CD4-positive, alpha-beta T cell treated with Interleukin-4 for 4 hours (primary cell): ENCODE data around the gene FRY.

Experiments
- DNase-seq: peaks from one replicate; pipeline ENCODE4 v3.0.0-alpha.2; 2020

FRY gene

GRCh38 chr13:32017474-32017873, 14.1 kb upstream of the FRY start:
- DNase-seq: no peak

- peak; percentile 21 for DNase-seq
These were observed 11.9 kb upstream of the FRY start for GRCh38 chr13:32019612-32020233.

DNA sequence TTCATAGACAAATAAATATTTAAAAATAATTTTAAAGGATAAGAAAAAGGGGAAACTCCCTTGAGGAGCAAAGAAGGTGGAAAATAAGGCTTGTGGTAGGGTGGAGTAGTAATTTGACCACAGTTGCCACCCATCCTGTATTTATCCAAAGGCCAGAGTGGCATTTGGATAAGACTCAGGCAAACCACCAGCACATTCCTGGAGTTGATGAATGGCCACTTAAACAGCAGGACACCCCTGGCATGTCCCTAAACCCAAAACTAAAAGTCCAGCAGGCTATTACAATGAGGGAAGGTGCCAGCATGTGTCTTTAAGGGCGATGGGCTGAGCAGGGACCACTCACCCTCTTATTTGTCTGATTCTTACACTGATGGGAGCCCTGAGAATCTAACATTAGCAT, 9.8 kb upstream of the FRY start:
- DNase-seq: no peak

DNA sequence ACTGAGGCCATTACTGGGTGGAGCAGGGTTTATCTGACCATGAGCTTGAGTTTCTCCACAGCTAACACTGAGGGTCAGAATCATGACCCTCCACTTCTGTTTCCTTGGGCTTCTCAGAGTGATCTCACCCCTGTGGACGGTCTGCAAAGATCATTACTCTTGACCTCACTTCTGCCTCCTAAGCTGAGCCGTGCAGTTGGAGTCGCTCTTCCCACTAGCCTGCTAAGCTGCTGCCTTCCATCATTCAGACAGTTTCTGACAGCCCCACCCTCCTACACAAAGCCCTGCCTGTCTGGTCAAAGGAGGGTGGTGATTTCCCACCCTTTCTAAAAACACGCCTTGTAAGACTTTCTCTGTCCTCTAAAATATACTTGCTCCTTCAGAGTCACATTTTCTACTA, 9.3 kb upstream of the FRY start:
- no peak for DNase-seq

DNA sequence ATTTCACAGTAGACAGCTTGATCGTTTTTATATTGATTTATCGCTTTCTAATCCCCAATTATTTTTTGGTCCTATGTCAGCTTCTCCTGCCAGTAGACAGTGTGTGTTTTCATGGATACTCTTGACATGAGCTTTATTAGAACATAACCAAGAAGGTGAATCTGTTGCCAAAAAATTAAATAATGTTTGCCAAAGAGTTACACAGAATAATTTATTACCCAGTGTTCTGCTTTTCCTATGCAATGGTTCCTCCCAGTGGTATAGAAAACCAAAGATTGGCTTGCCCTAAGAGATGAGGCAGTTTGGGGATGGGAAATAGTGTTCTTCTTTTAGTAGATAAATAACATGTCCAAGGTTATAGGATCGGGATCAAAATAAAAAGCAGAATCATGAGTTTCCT, 8.5 kb upstream of the FRY start:
- DNase-seq: no peak

GRCh38 chr13:32023698-32024097, 7.9 kb upstream of the FRY start:
- DNase-seq: no peak

DNA sequence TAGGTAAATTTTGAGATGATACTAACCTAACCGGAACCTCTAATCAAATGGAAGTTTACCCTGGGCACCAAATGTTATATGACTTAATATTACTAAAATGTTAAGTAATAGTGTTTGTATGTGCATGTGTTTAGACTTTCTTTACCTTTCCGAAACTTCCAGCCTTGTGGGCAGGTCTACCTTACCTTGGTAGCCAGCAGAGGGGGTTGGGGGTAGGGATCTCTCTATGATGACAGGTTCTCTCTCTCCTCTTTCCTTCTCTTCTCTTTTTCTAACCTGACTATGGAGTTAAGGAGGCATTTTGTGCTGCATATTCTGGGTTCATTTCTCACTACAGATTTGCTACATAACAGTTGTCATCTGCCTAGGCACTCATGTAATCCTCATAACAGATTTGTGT, 6.8 kb upstream of the FRY start:
- no peak for DNase-seq

DNA sequence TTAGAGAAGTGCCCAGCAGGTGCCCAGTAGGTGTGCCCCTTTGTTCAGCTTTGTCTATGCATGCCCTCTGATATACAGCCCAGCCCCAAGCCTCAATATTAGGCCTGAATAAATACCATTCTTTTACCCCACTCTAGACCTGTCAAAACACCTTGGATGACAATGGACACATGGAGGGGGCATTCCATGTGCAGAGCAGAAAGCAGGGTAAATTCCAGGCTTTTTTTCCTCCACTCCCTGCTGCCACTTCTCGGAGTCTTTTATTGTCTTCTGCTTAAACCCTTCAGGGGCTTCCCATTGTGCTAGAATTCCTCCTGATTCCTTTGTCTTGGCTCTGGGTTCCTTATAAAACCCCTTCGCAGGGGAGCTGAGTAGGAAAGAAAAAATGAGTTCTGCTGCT, 5.8 kb upstream of the FRY start:
- no peak for DNase-seq

DNA sequence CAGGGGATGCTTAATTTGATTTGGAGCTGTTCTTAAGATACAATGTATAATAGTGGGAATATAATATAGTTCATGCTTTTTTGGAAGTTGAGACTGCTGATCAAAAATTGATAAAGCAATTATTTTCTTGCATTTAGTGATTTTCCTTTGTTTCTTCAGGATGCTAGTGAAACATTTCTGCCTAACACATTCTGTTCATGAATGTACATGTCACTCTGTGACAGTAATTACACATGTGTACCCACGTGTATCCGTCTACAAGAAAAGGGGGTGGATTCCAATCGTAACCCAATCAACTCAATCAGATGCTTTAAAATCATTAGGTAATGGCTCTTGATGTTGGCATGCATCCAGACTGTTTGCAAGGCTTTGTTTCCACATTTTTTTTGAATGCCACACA, 5.0 kb upstream of the FRY start:
- no peak for DNase-seq

DNA sequence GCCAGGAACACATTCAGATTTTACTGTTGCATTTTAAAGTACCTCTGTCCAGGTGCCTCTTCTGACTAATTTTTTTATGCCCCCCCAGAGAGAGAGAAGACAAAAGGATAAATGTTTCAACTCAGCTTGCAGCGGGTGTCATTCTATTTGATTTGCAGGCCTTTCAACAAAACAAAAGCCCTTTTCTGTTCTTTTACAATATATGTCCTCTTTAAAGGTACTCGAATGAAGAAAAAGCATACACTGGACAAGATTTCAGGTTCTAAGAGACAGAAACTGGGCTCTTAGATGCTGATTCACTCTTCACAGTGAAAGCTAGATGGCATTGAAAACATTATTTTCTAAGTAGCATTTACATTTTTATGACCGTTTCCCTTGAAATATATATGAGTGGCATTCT, 2.9 kb upstream of the FRY start:
- no peak for DNase-seq

DNA sequence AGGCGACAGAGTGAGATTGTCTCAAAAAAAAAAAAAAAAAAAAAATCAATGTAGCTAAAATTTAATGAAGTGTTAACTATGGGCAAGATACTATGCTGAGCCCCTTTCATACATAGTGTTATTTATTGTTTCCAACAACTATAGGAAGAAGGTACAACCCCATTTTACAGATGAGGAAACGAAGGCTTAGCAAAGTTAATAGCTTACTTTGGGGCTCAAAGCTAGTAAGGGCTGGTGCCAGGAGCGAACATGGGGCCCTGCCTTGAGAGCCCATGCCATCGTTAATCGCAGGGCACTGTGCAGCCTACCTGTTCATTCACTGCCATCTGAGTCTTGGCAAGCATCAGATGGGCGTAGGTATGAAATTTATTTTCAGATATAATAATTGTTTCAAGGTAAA, 1.9 kb upstream of the FRY start:
- no peak for DNase-seq

- DNase-seq: no peak
These were observed 319 bp downstream of the FRY start for GRCh38 chr13:32031815-32032370.

- no peak for DNase-seq
These were observed 1.2 kb downstream of the FRY start for GRCh38 chr13:32032759-32033158.

DNA sequence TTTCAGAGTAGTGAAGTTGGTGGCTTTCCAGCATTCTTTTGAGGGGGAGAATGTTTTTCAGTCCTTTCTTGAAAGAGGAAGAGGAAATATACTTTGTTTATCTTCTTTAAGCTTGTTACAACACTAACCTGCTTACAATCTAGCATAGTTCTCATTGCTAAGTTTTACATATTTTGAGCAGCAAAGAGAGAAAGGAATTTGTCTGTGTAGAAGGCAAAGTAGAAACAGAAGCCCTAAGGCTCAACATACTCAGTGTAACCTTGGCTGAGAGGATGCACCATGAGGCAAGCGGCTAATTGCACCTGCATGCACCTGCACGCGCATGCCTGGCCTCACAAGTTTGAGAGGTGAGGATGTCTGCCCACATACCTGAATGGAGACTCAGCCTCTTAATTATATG, 2.2 kb downstream of the FRY start:
- no peak for DNase-seq

DNA sequence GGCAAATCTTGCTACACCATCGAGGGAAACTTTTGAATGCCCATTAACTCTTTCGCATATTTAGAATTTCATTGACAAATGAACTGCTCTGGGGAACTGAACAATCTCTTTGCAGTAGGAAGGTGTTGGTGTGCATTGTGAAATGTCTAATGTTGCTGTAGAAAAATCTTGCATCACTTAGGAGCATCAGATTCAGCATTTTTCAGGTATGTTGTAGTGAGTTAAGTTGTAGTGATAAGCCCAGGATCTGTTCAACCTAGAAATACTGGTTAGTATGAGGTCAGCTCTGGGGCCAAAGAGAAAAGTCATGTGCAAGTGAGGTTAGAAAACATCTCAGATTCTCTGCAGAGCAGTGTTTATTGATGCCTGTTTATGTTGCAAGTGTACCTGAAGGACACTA, 4.1 kb downstream of the FRY start:
- DNase-seq: no peak

DNA sequence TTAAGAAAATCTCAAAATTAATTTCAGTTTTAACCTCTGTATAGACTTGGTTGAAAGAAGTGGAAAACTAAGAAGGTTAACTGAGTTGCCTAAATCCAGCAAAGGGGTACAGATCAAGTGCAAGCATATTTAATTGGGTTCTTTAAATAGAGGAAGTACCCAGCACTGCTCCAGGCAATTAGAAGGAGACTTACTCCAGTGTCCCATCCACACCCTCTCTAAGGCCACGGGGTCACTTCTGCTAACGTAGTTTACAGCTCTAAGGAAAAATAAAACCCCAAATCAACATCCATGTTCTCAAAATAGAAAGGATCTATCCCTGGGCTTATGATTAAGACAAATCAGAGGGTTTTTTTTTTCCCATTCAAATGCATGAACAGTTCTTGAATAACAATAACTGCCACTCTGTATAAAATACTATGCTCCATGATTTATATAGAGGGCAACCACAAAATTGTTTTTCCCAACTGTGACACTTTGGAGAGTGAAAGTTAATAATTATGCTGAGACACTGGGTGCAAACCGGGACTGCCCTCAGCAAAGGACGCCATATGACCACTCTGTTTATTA, 4.6 kb downstream of the FRY start:
- peak; percentile 6 for DNase-seq

DNA sequence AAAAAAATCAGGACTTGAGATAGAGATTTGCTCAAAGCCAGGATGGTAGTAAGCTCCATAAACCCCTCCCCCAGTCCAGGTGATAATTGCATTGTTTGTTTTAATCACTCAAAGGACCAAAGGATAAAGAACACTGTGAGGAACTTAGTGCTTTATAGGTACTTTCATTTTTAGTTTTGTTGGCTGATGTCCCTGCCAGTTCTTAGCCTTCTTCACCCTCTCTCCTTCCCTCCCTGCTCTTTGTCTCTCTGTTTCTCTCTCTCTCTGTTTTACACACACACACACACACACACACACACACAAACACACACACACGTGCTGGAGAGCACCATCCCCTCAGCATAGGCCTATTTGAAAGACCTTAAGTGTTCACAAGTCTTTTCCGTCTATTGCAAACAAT, 5.2 kb downstream of the FRY start:
- DNase-seq: no peak

DNA sequence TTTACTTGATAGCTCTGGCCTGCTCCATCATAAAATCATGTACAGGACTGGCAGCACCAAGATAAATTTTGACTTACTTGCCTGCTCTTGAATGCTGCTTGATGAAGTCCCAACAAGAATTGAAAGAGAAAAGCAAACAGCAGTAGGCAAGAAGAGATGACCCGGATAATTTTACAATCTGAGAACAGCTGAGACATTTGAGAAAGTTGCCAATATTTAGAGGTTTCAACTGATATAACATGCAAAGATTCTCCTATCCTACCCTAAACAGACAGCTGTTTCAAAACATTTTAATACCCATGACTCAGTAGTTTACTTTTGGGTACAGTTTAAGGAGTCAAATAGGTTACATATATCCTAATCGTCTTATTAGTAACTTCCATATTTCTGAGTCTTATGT, 5.9 kb downstream of the FRY start:
- no peak for DNase-seq

DNA sequence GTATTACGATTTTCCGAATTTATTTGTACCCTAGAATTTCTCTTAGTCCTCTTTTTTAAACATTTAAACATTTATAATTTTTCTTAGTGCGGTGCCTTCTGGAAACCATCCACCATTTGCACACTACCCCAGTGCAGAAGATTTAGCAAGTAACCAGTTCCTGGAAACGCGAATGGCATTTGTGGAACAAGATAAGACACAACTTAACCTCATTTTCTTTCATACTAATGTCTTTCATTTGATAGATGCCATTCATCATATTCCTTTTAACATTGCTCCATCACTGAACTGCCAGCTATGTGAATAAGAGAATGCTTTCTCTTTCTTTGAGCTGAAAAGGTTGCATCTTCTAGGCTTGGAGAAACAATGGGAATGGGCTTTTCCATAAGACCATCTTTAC, 6.8 kb downstream of the FRY start:
- no peak for DNase-seq

DNA sequence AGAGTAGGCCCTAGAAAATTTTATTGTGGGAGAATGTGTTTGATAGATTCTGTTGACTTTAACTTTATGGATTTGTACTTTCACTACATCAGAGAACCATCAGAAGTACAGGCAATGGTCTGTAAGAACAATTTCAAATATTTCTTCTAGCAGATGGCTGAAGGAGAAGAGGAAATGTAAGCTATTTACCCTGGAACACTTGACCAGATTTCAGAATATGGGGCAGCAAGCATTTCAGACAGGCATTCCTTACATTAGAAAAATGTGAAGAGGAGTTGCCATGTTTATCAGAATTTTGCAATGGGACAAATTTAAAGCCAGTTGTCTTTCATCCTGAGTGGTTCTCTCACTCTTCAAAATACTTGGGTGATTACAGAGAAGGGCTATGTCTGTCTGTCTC, 7.5 kb downstream of the FRY start:
- DNase-seq: no peak

DNA sequence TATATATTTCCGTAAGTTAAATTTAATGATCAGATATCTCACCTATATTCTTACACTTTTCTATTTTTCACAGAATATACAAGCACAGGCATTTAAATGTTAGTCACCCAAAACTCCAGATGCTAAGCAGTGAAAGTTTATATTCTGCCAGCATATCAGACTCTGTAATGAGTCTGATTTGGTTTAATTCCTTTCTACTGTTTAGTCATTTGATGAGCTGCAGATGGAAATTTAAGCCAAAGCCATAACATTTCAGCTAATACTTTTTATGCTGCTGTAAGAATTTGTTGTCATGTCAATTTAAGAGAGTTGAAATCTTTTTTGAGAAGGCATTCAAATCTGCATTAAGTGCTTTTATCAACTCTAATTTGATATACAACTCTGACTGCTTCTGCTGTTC, 8.0 kb downstream of the FRY start:
- no peak for DNase-seq

DNA sequence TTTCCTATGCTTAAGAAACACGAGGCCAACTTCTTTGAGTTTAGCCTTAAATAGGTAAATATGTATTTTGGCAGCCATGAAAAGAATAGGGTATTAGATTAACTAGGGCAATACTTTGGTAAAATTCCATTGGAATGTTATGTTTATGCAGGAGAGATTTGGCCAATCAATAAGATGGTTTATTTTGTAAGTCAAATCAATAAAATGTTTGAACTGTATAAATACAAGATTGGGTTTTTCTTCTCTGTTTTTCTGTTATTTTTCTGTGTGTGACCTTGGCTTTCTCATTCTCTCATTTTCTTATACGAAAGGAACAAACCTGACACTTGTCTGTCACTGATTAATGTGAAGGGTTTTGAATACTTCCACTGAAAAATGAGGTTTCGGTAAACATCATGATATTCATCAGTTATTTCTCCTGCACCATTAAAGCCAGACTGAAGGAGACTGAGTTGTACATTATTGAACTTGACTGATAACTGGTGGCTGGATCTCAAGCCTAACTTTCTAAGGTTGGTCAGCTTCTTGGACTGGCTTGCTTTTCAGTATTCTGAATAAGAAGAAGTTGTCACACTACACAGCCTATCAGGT, 8.6 kb downstream of the FRY start:
- DNase-seq: no peak

GRCh38 chr13:32040689-32041088, 9.1 kb downstream of the FRY start:
- DNase-seq: no peak

DNA sequence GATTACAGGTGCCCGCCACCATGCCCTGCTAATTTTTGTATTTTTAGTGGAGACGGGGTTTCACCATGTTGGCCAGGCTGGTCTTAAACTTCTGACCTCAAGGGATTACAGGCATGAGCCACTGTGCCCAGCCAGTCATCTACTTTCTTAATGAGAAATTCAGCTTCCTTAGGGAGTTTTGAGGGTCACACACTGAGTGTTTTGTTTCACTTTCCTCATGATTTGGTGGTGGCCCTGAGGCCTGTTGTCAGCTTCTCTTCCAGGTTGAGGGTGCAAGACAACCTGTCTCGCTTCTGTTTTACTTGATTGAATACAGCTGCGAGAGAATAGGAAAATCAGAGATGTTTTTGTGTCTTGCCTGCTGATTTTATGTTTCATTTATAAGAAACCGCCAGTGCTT, 9.9 kb downstream of the FRY start:
- DNase-seq: no peak

DNA sequence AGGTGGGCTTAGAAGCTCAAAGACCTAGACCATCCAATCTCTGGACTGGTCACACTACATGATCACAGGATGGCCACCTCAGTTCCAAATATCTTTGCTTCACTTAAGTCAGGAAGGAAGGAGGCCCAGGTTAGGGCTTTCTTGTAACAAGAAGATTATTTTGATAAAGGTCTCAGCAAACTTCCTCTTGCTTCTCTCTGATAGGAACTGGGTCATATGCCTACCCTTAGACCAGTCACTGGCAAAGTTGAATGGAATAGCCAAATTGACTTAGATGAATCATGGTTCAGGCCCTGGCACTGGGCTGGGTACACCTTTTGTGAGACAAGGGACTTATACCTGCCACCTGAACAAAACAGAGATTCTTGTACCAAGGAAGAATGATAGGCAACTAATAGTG, 11.0 kb downstream of the FRY start:
- DNase-seq: peak; percentile 8
